ENCODE measurements around the gene COL10A1.

COL10A1 gene

GRCh38 chr6:116158641-116159040 lies 32.7 kb upstream of the COL10A1 start:
- H3F3A ChIP-seq (ENCODE audit: insufficient read depth, low read length) = no peaks in the 10 kb centered on the region
- no peaks in the 10 kb centered on the region for H3K79me2 ChIP-seq (ENCODE audit: low read length)
- no peak overlapping the region for H2AFZ ChIP-seq (ENCODE audit: low read length)
- H3K4me1 ChIP-seq (ENCODE audit: low read length) = no peaks in the 10 kb centered on the region
- DNase-seq = no peak
- H3K4me2 ChIP-seq (ENCODE audit: low read depth, low read length) = no peak overlapping the region
- H3K36me3 ChIP-seq (replicated peaks; ENCODE audit: insufficient read depth, low read length) = no peaks in the 10 kb centered on the region
- H3K4me3 ChIP-seq (ENCODE audit: low read length) = no peak overlapping the region
- no peak overlapping the region for H3K27ac ChIP-seq (ENCODE audit: low read length)
- no peaks in the 10 kb centered on the region for H3K9me2 ChIP-seq (replicated peaks; ENCODE audit: insufficient read depth, low read length)
- no peaks in the 10 kb centered on the region for H3K27me3 ChIP-seq (replicated peaks; ENCODE audit: insufficient read depth, low read length)
- no peaks in the 10 kb centered on the region for H3K9me3 ChIP-seq (replicated peaks; ENCODE audit: insufficient read depth, low read length)
- H4K20me1 ChIP-seq (ENCODE audit: insufficient read depth, low read length) = no peaks in the 10 kb centered on the region
- no peak for TF ChIP-seq CTCF (IDR thresholded peaks at IDR 0.05; ENCODE audit: low read length)
- TF ChIP-seq EZH2 (optimal IDR thresholded peaks at IDR 0.05; ENCODE audit: low read depth, low read length) = no peak
- no peak for TF ChIP-seq EZH2phosphoT487 (IDR thresholded peaks at IDR 0.05; ENCODE audit: low read length)
- H3K9ac ChIP-seq (ENCODE audit: low read length) = no peak overlapping the region

- no peaks in the 10 kb centered on the region for H3K4me1 ChIP-seq (ENCODE audit: low read length)
- TF ChIP-seq EZH2 (optimal IDR thresholded peaks at IDR 0.05; ENCODE audit: low read depth, low read length) (no peak), EZH2phosphoT487 (IDR thresholded peaks at IDR 0.05; ENCODE audit: low read length) (no peak), CTCF (IDR thresholded peaks at IDR 0.05; ENCODE audit: low read length) (no peak)
- no peaks in the 10 kb centered on the region for H3K79me2 ChIP-seq (ENCODE audit: low read length)
- no peak overlapping the region for H3K4me2 ChIP-seq (ENCODE audit: low read depth, low read length)
- no peak overlapping the region for H3K4me3 ChIP-seq (ENCODE audit: low read length)
- DNase-seq = no peak
- H2AFZ ChIP-seq (ENCODE audit: low read length) = no peak overlapping the region
- H3K36me3 ChIP-seq (replicated peaks; ENCODE audit: insufficient read depth, low read length) = no peaks in the 10 kb centered on the region
- no peaks in the 10 kb centered on the region for H3F3A ChIP-seq (ENCODE audit: insufficient read depth, low read length)
- H3K9ac ChIP-seq (ENCODE audit: low read length) = no peak overlapping the region
- H3K9me2 ChIP-seq (replicated peaks; ENCODE audit: insufficient read depth, low read length) = no peaks in the 10 kb centered on the region
- no peak overlapping the region for H3K27ac ChIP-seq (ENCODE audit: low read length)
- H3K27me3 ChIP-seq (replicated peaks; ENCODE audit: insufficient read depth, low read length) = no peaks in the 10 kb centered on the region
- no peaks in the 10 kb centered on the region for H3K9me3 ChIP-seq (replicated peaks; ENCODE audit: insufficient read depth, low read length)
- no peaks in the 10 kb centered on the region for H4K20me1 ChIP-seq (ENCODE audit: insufficient read depth, low read length)
These were observed 31.5 kb upstream of the COL10A1 start for GRCh38 chr6:116157391-116157790.

- H3K79me2 ChIP-seq (ENCODE audit: low read length) = no peaks in the 10 kb centered on the region
- no peaks in the 10 kb centered on the region for H4K20me1 ChIP-seq (ENCODE audit: insufficient read depth, low read length)
- no peaks in the 10 kb centered on the region for H3K36me3 ChIP-seq (replicated peaks; ENCODE audit: insufficient read depth, low read length)
- no peak overlapping the region for H3K27ac ChIP-seq (ENCODE audit: low read length)
- no peak overlapping the region for H3K4me2 ChIP-seq (ENCODE audit: low read depth, low read length)
- no peak overlapping the region for H2AFZ ChIP-seq (ENCODE audit: low read length)
- no peaks in the 10 kb centered on the region for H3K4me1 ChIP-seq (ENCODE audit: low read length)
- H3K27me3 ChIP-seq (replicated peaks; ENCODE audit: insufficient read depth, low read length) = no peaks in the 10 kb centered on the region
- H3K9me2 ChIP-seq (replicated peaks; ENCODE audit: insufficient read depth, low read length) = no peaks in the 10 kb centered on the region
- TF ChIP-seq EZH2 (optimal IDR thresholded peaks at IDR 0.05; ENCODE audit: low read depth, low read length) (no peak), CTCF (IDR thresholded peaks at IDR 0.05; ENCODE audit: low read length) (no peak), EZH2phosphoT487 (IDR thresholded peaks at IDR 0.05; ENCODE audit: low read length) (no peak)
- no peak overlapping the region for H3K9ac ChIP-seq (ENCODE audit: low read length)
- H3K9me3 ChIP-seq (replicated peaks; ENCODE audit: insufficient read depth, low read length) = no peaks in the 10 kb centered on the region
- DNase-seq = no peak
- H3F3A ChIP-seq (ENCODE audit: insufficient read depth, low read length) = no peaks in the 10 kb centered on the region
- H3K4me3 ChIP-seq (ENCODE audit: low read length) = no peak overlapping the region
These were observed 30.7 kb upstream of the COL10A1 start for GRCh38 chr6:116156405-116157326.
